ENCODE measurements around the gene DDC. TPM values are rescaled to one million over a fixed set of nuclear protein-coding genes. Genes with fewer than 3 reads are reported as not detected.

Gene DDC
- total and polyA plus RNA-seq, 2 donors (not counting 3 experiments of a cell fraction or from before 2014, with no cell fraction given): not detected

DNA sequence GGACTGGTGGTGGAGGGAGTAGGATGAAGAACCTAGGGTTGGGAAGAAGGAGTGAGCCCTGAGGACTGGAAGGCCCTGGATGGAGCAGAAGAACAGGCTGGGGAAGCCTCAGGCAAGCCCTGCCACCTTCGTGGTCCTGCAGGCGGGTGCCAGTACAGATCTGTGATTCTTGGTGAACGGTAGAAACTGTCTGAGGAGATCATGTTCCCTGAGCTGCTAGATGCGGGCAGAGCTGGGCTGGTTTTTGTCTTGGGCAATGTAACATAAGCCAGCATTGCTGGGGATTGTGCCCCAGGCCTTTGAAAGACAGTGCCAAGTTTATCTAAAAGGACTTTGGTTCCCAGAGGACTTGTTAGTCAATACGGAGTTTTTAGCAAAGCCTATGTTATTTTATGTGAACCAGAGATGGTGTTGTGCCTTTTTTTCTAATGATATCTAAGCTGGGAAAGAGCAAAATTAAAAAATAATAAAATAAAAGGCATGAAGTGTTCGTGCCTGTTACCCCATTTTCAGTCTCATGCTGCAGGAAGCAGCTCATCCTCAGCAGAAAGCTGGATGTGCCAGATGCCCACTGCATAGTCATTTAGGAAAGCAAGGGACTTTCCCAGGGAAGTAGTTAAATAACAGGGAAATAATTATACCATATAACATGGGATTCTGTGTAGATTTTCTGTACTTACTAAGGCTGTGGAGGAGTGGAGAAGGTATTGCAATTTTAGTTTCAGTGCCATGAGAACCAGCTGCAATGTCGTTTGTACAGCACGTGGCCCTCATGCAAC is 90.6 kb downstream of the DDC start:
- POLR2A ChIA-PET: no interaction called here
- no peaks in the 10 kb centered on the region for H3K9me3 ChIP-seq (replicated peaks; ENCODE audit: control insufficient read depth, insufficient read depth, low read length)
- no peaks in the 10 kb centered on the region for H3K9me1 ChIP-seq (replicated peaks; ENCODE audit: control insufficient read depth, extremely low read depth, insufficient read depth, low read length)
- no peak overlapping the region for H3K27ac ChIP-seq (ENCODE audit: insufficient read depth, low read depth, low read length)
- FAIRE-seq: peak; percentile 48
- H3K9ac ChIP-seq (replicated peaks; ENCODE audit: extremely low read depth, insufficient read depth, low read length): no peak overlapping the region
- BruUV-seq (replicated peaks): no TSS peak
- TF ChIP-seq, protein P1, sequence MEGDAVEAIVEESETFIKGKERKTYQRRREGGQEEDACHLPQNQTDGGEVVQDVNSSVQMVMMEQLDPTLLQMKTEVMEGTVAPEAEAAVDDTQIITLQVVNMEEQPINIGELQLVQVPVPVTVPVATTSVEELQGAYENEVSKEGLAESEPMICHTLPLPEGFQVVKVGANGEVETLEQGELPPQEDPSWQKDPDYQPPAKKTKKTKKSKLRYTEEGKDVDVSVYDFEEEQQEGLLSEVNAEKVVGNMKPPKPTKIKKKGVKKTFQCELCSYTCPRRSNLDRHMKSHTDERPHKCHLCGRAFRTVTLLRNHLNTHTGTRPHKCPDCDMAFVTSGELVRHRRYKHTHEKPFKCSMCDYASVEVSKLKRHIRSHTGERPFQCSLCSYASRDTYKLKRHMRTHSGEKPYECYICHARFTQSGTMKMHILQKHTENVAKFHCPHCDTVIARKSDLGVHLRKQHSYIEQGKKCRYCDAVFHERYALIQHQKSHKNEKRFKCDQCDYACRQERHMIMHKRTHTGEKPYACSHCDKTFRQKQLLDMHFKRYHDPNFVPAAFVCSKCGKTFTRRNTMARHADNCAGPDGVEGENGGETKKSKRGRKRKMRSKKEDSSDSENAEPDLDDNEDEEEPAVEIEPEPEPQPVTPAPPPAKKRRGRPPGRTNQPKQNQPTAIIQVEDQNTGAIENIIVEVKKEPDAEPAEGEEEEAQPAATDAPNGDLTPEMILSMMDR (IDR thresholded peaks at IDR 0.05; ENCODE audit: extremely low read depth in 1 of 2, insufficient read depth in 1 of 2, low read depth in 1 of 2, low read length in 2 of 2): no peak
- TF ChIP-seq POLR2A (IDR thresholded peaks at IDR 0.05; ENCODE audit: low read depth, low read length) (no peak), FOS (IDR thresholded peaks at IDR 0.05; ENCODE audit: borderline replicate concordance, insufficient read depth, low read length) (no peak), POLR2AphosphoS5 (IDR thresholded peaks at IDR 0.05; ENCODE audit: insufficient read depth, low read depth, low read length) (no peak), EZH2 (IDR thresholded peaks at IDR 0.05; ENCODE audit: borderline replicate concordance, low read depth, low read length, severe bottlenecking) (no peak), GATA2 (IDR thresholded peaks at IDR 0.05; ENCODE audit: insufficient read depth, insufficient read length, low read depth, low read length) (no peak), JUN (IDR thresholded peaks at IDR 0.05; ENCODE audit: borderline replicate concordance, insufficient read depth, insufficient read length, low read depth) (no peak), MYC (IDR thresholded peaks at IDR 0.05; ENCODE audit: low read depth, low read length) (no peak)
- TF ChIP-seq, protein P2, sequence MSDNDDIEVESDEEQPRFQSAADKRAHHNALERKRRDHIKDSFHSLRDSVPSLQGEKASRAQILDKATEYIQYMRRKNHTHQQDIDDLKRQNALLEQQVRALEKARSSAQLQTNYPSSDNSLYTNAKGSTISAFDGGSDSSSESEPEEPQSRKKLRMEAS (IDR thresholded peaks at IDR 0.05; ENCODE audit: insufficient read depth, insufficient read length): no peak
- H4K20me1 ChIP-seq (replicated peaks; ENCODE audit: control insufficient read depth, extremely low read depth, insufficient read depth, low read length): no peaks in the 10 kb centered on the region
- H3K4me1 ChIP-seq (ENCODE audit: control insufficient read depth, extremely low read depth, insufficient read depth, low read length): no peaks in the 10 kb centered on the region
- H3K4me2 ChIP-seq (ENCODE audit: insufficient read depth, low read length): no peak overlapping the region
- no peak overlapping the region for H2AFZ ChIP-seq (ENCODE audit: low read depth, low read length)
- H3K4me3 ChIP-seq (replicated peaks in 1 of 3; ENCODE audit: insufficient read depth in 1 of 3, low read depth in 1 of 3, low read length in 3 of 3): no peak overlapping the region
- H3K27me3 ChIP-seq (ENCODE audit: control insufficient read depth in 2 of 2, insufficient read depth in 2 of 2, low read length in 2 of 2): no peaks in the 10 kb centered on the region
- CTCF ChIA-PET: interaction anchor here (1.1 to 2.1 kb wide), 2 partner anchors 667 to 688 kb away, joined by 7 to 10 read pairs; no protein-coding TSS in a partner anchor
- peak; percentile 35 for DNase-seq (ENCODE audit: low read depth, low spot score)
- dilution Hi-C loops (cut with MboI; ENCODE audit: extremely low pct_ligation_motif_present, low sequenced_read_pairs) (no loop called here), intact Hi-C loops (cut with micrococcal nuclease) (no loop called here)
- no peaks in the 10 kb centered on the region for H3K79me2 ChIP-seq (ENCODE audit: control insufficient read depth, insufficient read depth, low read length)
- H3K36me3 ChIP-seq (ENCODE audit: control insufficient read depth in 2 of 2, extremely low read depth in 1 of 2, insufficient read depth in 2 of 2, low read length in 2 of 2): no peaks in the 10 kb centered on the region
